Gastrocnemius medialis (tissue), 4 donors: ENCODE measurements around the gene PIK3R6. TPM values are rescaled to one million over a fixed set of nuclear protein-coding genes. Genes with fewer than 3 reads are reported as not detected.

Experiments
- ATAC-seq, 2 donors: fragments of 150-250 bp; one replicate each; pipeline ENCODE4 v1.9.1; 2016
- DNase-seq, 2 donors: peaks; one replicate each; pipeline ENCODE4 v3.0.0-alpha.2; 2019
- H3K27ac ChIP-seq, 4 donors: fragments of 200-600 bp; sonication (generic); 1 replicate in 1 of 4; 2 replicates in 3 of 4; pipeline ENCODE4 v1.5.1; 2016 to 2018; ENCODE audit warnings: mild to moderate bottlenecking in 2 of 4, moderate library complexity in 1 of 4
- H3K27me3 ChIP-seq, 3 donors: fragments of 200-600 bp; sonication (generic) in 2 of 3; 1 replicate in 1 of 3; 2 replicates in 2 of 3; pipeline versions ENCODE4 v1.5.1 to v1.6.0; 2016 to 2019; ENCODE audit warnings: mild to moderate bottlenecking in 1 of 3, moderate library complexity in 1 of 3
- H3K36me3 ChIP-seq, 2 donors: fragments of 200-600 bp; sonication (generic) in 1 of 2; one replicate each; pipeline ENCODE4 v1.5.1; 2017 to 2018
- H3K4me1 ChIP-seq, 2 donors: fragments of 200-600 bp; sonication (generic) in 1 of 2; one replicate each; pipeline ENCODE4 v1.5.1; 2016 to 2017; ENCODE audit warnings: mild to moderate bottlenecking in 2 of 2
- H3K4me3 ChIP-seq, 4 donors: fragments of 200-600 bp; sonication (generic) in 3 of 4; 1 replicate in 1 of 4; 2 replicates in 3 of 4; pipeline ENCODE4 v1.5.1; 2016 to 2019; ENCODE audit warnings: mild to moderate bottlenecking in 2 of 4
- H3K9me3 ChIP-seq, 3 donors: fragments of 200-600 bp; sonication (generic) in 2 of 3; 1 replicate in 1 of 3; 2 replicates in 2 of 3; pipeline ENCODE4 v1.5.1; 2016 to 2019
- CTCF ChIP-seq, 5 experiments: fragments of 450-650 bp in 3 of 5; fragments of 200-600 bp in 2 of 5; sonication (generic) in 2 of 5; IDR thresholded peaks in 4 of 5; conservative IDR thresholded peaks in 1 of 5; 1 replicate in 4 of 5; 2 replicates in 1 of 5; pipeline ENCODE4 v1.5.1; 2016 to 2019; ENCODE audit warnings: antibody characterized with exemption in 5 of 5, mild to moderate bottlenecking in 3 of 5, moderate library complexity in 3 of 5
- POLR2A ChIP-seq, 2 donors: fragments of 450-650 bp; IDR thresholded peaks; one replicate each; pipeline ENCODE4 v1.6.1; 2017; ENCODE audit warnings: antibody characterized with exemption in 2 of 2, mild to moderate bottlenecking in 2 of 2, moderate library complexity in 2 of 2
- in situ Hi-C, 4 donors: fragments of 200-750 bp; cut with MboI; loops; one replicate each; pipeline versions ENCODE4 v1.15.0 to v1.8.0; 2017; ENCODE audit warnings: low sequenced_read_pairs in 4 of 4
- intact Hi-C: fragments of 100-400 bp; cut with DNase I; formaldehyde crosslinking; loops from one replicate; pipeline ENCODE4 v1.15.1; 2023; ENCODE audit warnings: low total_unique reads
- total RNA-seq, 4 donors: library from RNA; depleted of rRNA; stranded (reverse); fragments of >200 nt; gene quantifications; one replicate each; pipeline versions ENCODE4 v1.1.0 to v1.2.3, GENCODE V29; 2016

Gene PIK3R6
- total RNA-seq, 4 donors from 2014 or later: 0.09 to 0.24 (median 0.16) TPM; not detected in 1

GRCh38 chr17:8896087-8896486 lies 28.6 kb upstream of the PIK3R6 start:
- Histone ChIP-seq H3K27me3 (no peaks in the 10 kb centered on the region), H3K4me1 (no peaks in the 10 kb centered on the region), H3K4me3 (no peak overlapping the region), H3K27ac (no peak overlapping the region), H3K9me3 (no peaks in the 10 kb centered on the region), H3K36me3 (no peaks in the 10 kb centered on the region)
- ATAC-seq (no peak), DNase-seq (no peak)
- intact Hi-C loops (no loop called here), in situ Hi-C loops (no loop called here)
- TF ChIP-seq CTCF (IDR thresholded peaks at IDR 0.05 in 4 of 5, conservative IDR thresholded peaks at IDR 0.05 in 1 of 5) (no peak), POLR2A (IDR thresholded peaks at IDR 0.05) (no peak)

GRCh38 chr17:8894673-8895578 lies 27.5 kb upstream of the PIK3R6 start:
- intact Hi-C loops: no loop called here
- Histone ChIP-seq H3K27me3 (no peaks in the 10 kb centered on the region), H3K4me1 (no peaks in the 10 kb centered on the region), H3K27ac (no peak overlapping the region), H3K9me3 (no peaks in the 10 kb centered on the region), H3K36me3 (no peaks in the 10 kb centered on the region), H3K4me3 (no peak overlapping the region)
- TF ChIP-seq CTCF (IDR thresholded peaks at IDR 0.05 in 4 of 5, conservative IDR thresholded peaks at IDR 0.05 in 1 of 5) (peak in 4 of 5 experiments; percentile 22 to 61 (median 48)), POLR2A (IDR thresholded peaks at IDR 0.05) (no peak)
- in situ Hi-C loops: no loop called here
- ATAC-seq (no peak), DNase-seq (no peak)

GRCh38 chr17:8894202-8894671 lies 26.8 kb upstream of the PIK3R6 start:
- H3K9me3 ChIP-seq: no peaks in the 10 kb centered on the region
- in situ Hi-C loops: no loop called here
- no peak for TF ChIP-seq CTCF (IDR thresholded peaks at IDR 0.05 in 4 of 5, conservative IDR thresholded peaks at IDR 0.05 in 1 of 5)
- no peak for TF ChIP-seq POLR2A (IDR thresholded peaks at IDR 0.05)
- no peak overlapping the region for H3K27ac ChIP-seq
- H3K4me3 ChIP-seq: no peak overlapping the region
- H3K4me1 ChIP-seq: no peaks in the 10 kb centered on the region
- no peaks in the 10 kb centered on the region for H3K27me3 ChIP-seq
- ATAC-seq (no peak), DNase-seq (no peak)
- intact Hi-C loops: no loop called here
- no peaks in the 10 kb centered on the region for H3K36me3 ChIP-seq

GRCh38 chr17:8893621-8894201 lies 26.2 kb upstream of the PIK3R6 start:
- DNase-seq: no peak
- TF ChIP-seq POLR2A (IDR thresholded peaks at IDR 0.05) (no peak), CTCF (IDR thresholded peaks at IDR 0.05 in 4 of 5, conservative IDR thresholded peaks at IDR 0.05 in 1 of 5) (no peak)
- no peaks in the 10 kb centered on the region for H3K27me3 ChIP-seq
- no peak for ATAC-seq
- H3K27ac ChIP-seq: no peak overlapping the region
- intact Hi-C loops (no loop called here), in situ Hi-C loops (no loop called here)
- H3K9me3 ChIP-seq: no peaks in the 10 kb centered on the region
- H3K36me3 ChIP-seq: no peaks in the 10 kb centered on the region
- H3K4me1 ChIP-seq: no peaks in the 10 kb centered on the region
- H3K4me3 ChIP-seq: no peak overlapping the region
